Muscle of leg (tissue), 9 donors: ENCODE measurements around the gene RAB44. TPM values are rescaled to one million over a fixed set of nuclear protein-coding genes. Genes with fewer than 3 reads are reported as not detected.

Experiments used
- polyA plus RNA-seq, 8 donors: library from polyadenylated mRNA; unstranded; fragments of 120-200 nt; gene quantifications; one replicate each; pipeline versions ENCODE4 v1.2.1 to v1.2.3, GENCODE V29; 2013; ENCODE audit warnings: inconsistent platforms in 1 of 8, low replicate concordance in 1 of 8; ENCODE audit not compliant: insufficient read length in 8 of 8, insufficient read depth in 1 of 8
- total RNA-seq: library from RNA; stranded (reverse); fragments of 120-200 nt; gene quantifications from one replicate; pipeline ENCODE4 v1.2.4, GENCODE V29; 2013

The RAB44 gene
- total and polyA plus RNA-seq, 9 donors: 0.04 to 0.23 (median 0.15) TPM

Other genes starting within 250 kb of the RAB44 start
- 17.2 TPM for gene STK38, start 150.3 kb upstream of the RAB44 start, total RNA-seq
- gene STK38, start 150.3 kb upstream of the RAB44 start, polyA plus RNA-seq: 10 to 100 TPM; 25.1 to 37.9 (median 28.7) TPM
- 261 TPM for gene SRSF3, start 103.5 kb upstream of the RAB44 start, total RNA-seq
- 100 to 1,000 TPM; 308 to 413 (median 326) TPM for gene SRSF3, start 103.5 kb upstream of the RAB44 start, polyA plus RNA-seq
- 61.8 TPM for gene CDKN1A, start 19.1 kb upstream of the RAB44 start, total RNA-seq
- 100 to 1,000 TPM; 122 to 163 (median 146) TPM for gene CDKN1A, start 19.1 kb upstream of the RAB44 start, polyA plus RNA-seq
- gene CPNE5, start 141.6 kb downstream of the RAB44 start, total RNA-seq: 4.9 TPM
- gene CPNE5, start 141.6 kb downstream of the RAB44 start, polyA plus RNA-seq: 10 to 100 TPM in 3 of 8 donors, 1 to 10 TPM in 5; 6.9 to 17.8 (median 8.8) TPM
- 24.8 TPM for gene PPIL1, start 177.0 kb downstream of the RAB44 start, total RNA-seq
- gene PPIL1, start 177.0 kb downstream of the RAB44 start, polyA plus RNA-seq: 10 to 100 TPM; 28.6 to 39.9 (median 34.0) TPM
- gene C6orf89, start 188.1 kb downstream of the RAB44 start, total RNA-seq: 35.5 TPM
- gene C6orf89, start 188.1 kb downstream of the RAB44 start, polyA plus RNA-seq: 10 to 100 TPM; 26.7 to 36.2 (median 32.0) TPM